ENCODE results near the gene ACAP3. TPM values are rescaled to one million over a fixed set of nuclear protein-coding genes. Genes with fewer than 3 reads are reported as not detected.

ACAP3 gene
- total and polyA plus RNA-seq, 10 of the 15 experiments (the other 5 are each of a cell fraction or from before 2014, with no cell fraction given), result 0.05 to 34.2 (median 7.1) TPM

GRCh38 chr1:1267488-1268283 lies 40.0 kb downstream of the ACAP3 start:
- Histone ChIP-seq H3K27ac (ENCODE audit: control insufficient read depth, insufficient read depth) (no peak overlapping the region), H3K9me3 (replicated peaks; ENCODE audit: control insufficient read depth, insufficient read depth, low read length) (no peaks in the 10 kb centered on the region), H3K4me3 (no peak overlapping the region), H3K9ac (ENCODE audit: control insufficient read depth, insufficient read depth, low read length) (no peak overlapping the region), H4K20me1 (ENCODE audit: control insufficient read depth, insufficient read depth) (peaks cover 4% of the 10 kb centered on the region; the same call in 1 of the 2 replicates), H3K79me2 (ENCODE audit: control insufficient read depth, insufficient read depth, low read length) (peaks cover 35% of the 10 kb centered on the region), H3K36me3 (ENCODE audit: control insufficient read depth in 2 of 2, insufficient read depth in 2 of 2, low read length in 1 of 2) (peaks cover 13 to 15% of the 10 kb centered on the region in 2 experiments), H2AFZ (ENCODE audit: control insufficient read depth, low read depth, low read length) (no peak overlapping the region), H3K4me2 (ENCODE audit: control insufficient read depth, insufficient read depth) (no peak overlapping the region), H3K27me3 (replicated peaks in 1 of 2; ENCODE audit: control insufficient read depth in 2 of 2, insufficient read depth in 2 of 2, low read length in 1 of 2) (no peaks in the 10 kb centered on the region), H3K4me1 (ENCODE audit: control insufficient read depth, insufficient read depth, low read length) (peaks cover 14% of the 10 kb centered on the region)
- no TSS peak for BruUV-seq (replicated peaks)
- RAD21 ChIA-PET (ENCODE audit: unreplicated experiment), result no interaction called here
- CTCF ChIA-PET, result no interaction called here
- WGBS (ENCODE audit: insufficient coverage, insufficient replicate concordance, low lambda C conversion rate, missing lambda C conversion rate), result 97% methylated on average over 37 of the region's 39 CpGs
- SMC1A ChIA-PET (ENCODE audit: uncharacterized antibody, unreplicated experiment), result no interaction called here
- no peak for FAIRE-seq
- intact Hi-C loops (cut with micrococcal nuclease; ENCODE audit: unreplicated experiment) (no loop called here), in situ Hi-C loops (cut with MboI) (no loop called here)
- POLR2A ChIA-PET, result no interaction called here
- TF ChIP-seq NFYB (IDR thresholded peaks at IDR 0.05; ENCODE audit: insufficient read depth, low read depth, low read length) (no peak), POLR2A (IDR thresholded peaks at IDR 0.05; ENCODE audit: low read depth, low read length) (no peak), SMAD1 (IDR thresholded peaks at IDR 0.05; ENCODE audit: low read depth, partially characterized antibody) (no peak), REST (IDR thresholded peaks at IDR 0.05; ENCODE audit: low read depth, low read length) (no peak), NR2C1 (IDR thresholded peaks at IDR 0.05) (no peak), SPI1 (IDR thresholded peaks at IDR 0.05; ENCODE audit: borderline replicate concordance, insufficient read depth, low read depth, low read length) (no peak), POLR2AphosphoS2 (IDR thresholded peaks at IDR 0.05; ENCODE audit: low read depth, low read length) (no peak), IKZF2 (IDR thresholded peaks at IDR 0.05) (no peak), BCL11A (IDR thresholded peaks at IDR 0.05; ENCODE audit: low read depth, low read length) (no peak), ASH2L (IDR thresholded peaks at IDR 0.05; ENCODE audit: borderline replicate concordance, low read depth) (no peak), SP1 (IDR thresholded peaks at IDR 0.05; ENCODE audit: low read depth, low read length) (no peak), STAT1 (conservative IDR thresholded peaks at IDR 0.05) (no peak)
- no peak for DNase-seq (ENCODE audit: low read depth, low spot score)
- no peak for ATAC-seq
